Psoas muscle (tissue), 8 donors: ENCODE results near the gene NFATC1. TPM values are rescaled to one million over a fixed set of nuclear protein-coding genes. Genes with fewer than 3 reads are reported as not detected.
A peak's percentile ranks its signal among the peaks of the same experiment; 100 is the strongest.

Experiments used
- ATAC-seq, 4 donors: fragments of 200-7000 bp; cut with Tn5 transposase; one replicate each; pipeline ENCODE4 v1.9.1; 2020; ENCODE audit warnings: moderate library complexity in 3 of 4, mild to moderate bottlenecking in 2 of 4
- DNase-seq, 2 donors: peaks; one replicate each; pipeline ENCODE4 v3.0.0-alpha.2; 2020
- H3K27ac ChIP-seq: fragments of 200-600 bp; one replicate; pipeline ENCODE4 v1.8.0; 2022
- H3K27me3 ChIP-seq, 3 donors: fragments of 200-600 bp in 1 of 3; one replicate each; pipeline versions ENCODE4 v1.6.1 to v1.8.0; 2013 to 2022; ENCODE audit warnings: low read length in 2 of 3, mild to moderate bottlenecking in 2 of 3, moderate library complexity in 1 of 3; ENCODE audit not compliant: insufficient read depth in 3 of 3
- H3K36me3 ChIP-seq, 2 donors: fragments of 200-600 bp in 1 of 2; one replicate each; pipeline versions ENCODE4 v1.6.1 to v1.8.0; 2013 to 2022; ENCODE audit warnings: low read depth in 1 of 2, mild to moderate bottlenecking in 1 of 2, moderate library complexity in 1 of 2; ENCODE audit not compliant: insufficient read depth in 1 of 2
- H3K4me1 ChIP-seq: fragments of 200-600 bp; one replicate; pipeline ENCODE4 v1.8.0; 2022
- H3K4me3 ChIP-seq: fragments of 200-600 bp; one replicate; pipeline ENCODE4 v1.8.0; 2022; ENCODE audit warnings: mild to moderate bottlenecking
- H3K9me3 ChIP-seq: fragments of 200-600 bp; one replicate; pipeline ENCODE4 v1.8.0; 2022
- CTCF ChIP-seq: fragments of 200-600 bp; IDR thresholded peaks from one replicate; pipeline ENCODE4 v1.8.0; 2022; ENCODE audit warnings: antibody characterized with exemption
- WGBS, 3 donors: extraction: QIAGEN DNeasy Blood & Tissue Kit; methylation state at CpG; one replicate each; pipeline versions ENCODE4 v1.1.6 to v1.1.7; 2013; 5-methylcytosine and 5-hydroxymethylcytosine counted together
- intact Hi-C, 2 donors: fragments of 100-400 bp; cut with DNase I; formaldehyde crosslinking; loops; one replicate each; pipeline versions ENCODE4 v1.11.0 to v1.14.2; 2022
- polyA plus RNA-seq, 3 donors: library from polyadenylated mRNA; stranded (reverse); fragments of 200-250 nt; gene quantifications; one replicate each; pipeline ENCODE4 v1.2.3, GENCODE V29; 2013
- total RNA-seq, 4 donors: library from RNA; stranded (reverse); fragmentation: NEBNext Ultra II Directional in 2 of 4; extraction: Animal tissue kit (Norgen Biotek cat#: 25700) in 2 of 4; gene quantifications; one replicate each; pipeline versions ENCODE4 v1.2.1 to v1.2.4, GENCODE V29; 2021 to 2023
- donor health status: healthy with polysubstance abuse.
- donor health status: DM: no; HTN: no; CAD: no; lungs with moderate emphysema.
- donor health status: Bipolar disorder and iron deficiency.
- donor health status: healthy.
- donor health status: DM: yes; HTN: yes; CAD: no.
- donor health status: DM: no; HTN: no; CAD: no.
- donor health status: DM: no; HTN: no; CAD: no.
- donor health status: DM: yes; HTN: yes; CAD: no.

Gene NFATC1
- total and polyA plus RNA-seq, 7 donors, result 3.0 to 28.7 (median 21.0) TPM

- no peak for TF ChIP-seq CTCF
- H3K36me3 ChIP-seq, result peaks cover 3 to 10% of the 10 kb centered on the region in 2 donors
- no peaks in the 10 kb centered on the region for H3K9me3 ChIP-seq
- WGBS, 3 donors, result 67 to 85% (median 78%) methylated on average over 8 of the region's 8 CpGs
- H3K4me1 ChIP-seq, result peaks cover 7% of the 10 kb centered on the region
- H3K27me3 ChIP-seq, result no peaks in the 10 kb centered on the region
- no peak overlapping the region for H3K4me3 ChIP-seq
- intact Hi-C loops, result no loop called here
- H3K27ac ChIP-seq, result no peak overlapping the region
- no peak for DNase-seq
- ATAC-seq, result peak in 2 of 4 donors; percentile 21 to 41
Measured at GRCh38 chr18:79515331-79515730, 119.6 kb downstream of the NFATC1 start.

GRCh38 chr18:79515944-79516351, 120.2 kb downstream of the NFATC1 start:
- ATAC-seq, result peak in 1 of 4 donors; percentile 39
- no peak for TF ChIP-seq CTCF
- WGBS, 3 donors, result 60 to 86% (median 79%) methylated on average over 22 of the region's 22 CpGs

GRCh38 chr18:79516441-79516931, 120.8 kb downstream of the NFATC1 start:
- no peaks in the 10 kb centered on the region for H3K27me3 ChIP-seq
- TF ChIP-seq CTCF, result no peak
- intact Hi-C loops, result no loop called here
- WGBS, 3 donors, result 93 to 95% (median 94%) methylated on average over 20 of the region's 20 CpGs
- no peak for DNase-seq
- no peak for ATAC-seq
- no peak overlapping the region for H3K27ac ChIP-seq
- peaks cover 3 to 10% of the 10 kb centered on the region in 2 donors for H3K36me3 ChIP-seq
- H3K4me1 ChIP-seq, result peaks cover 7% of the 10 kb centered on the region
- H3K9me3 ChIP-seq, result no peaks in the 10 kb centered on the region
- H3K4me3 ChIP-seq, result no peak overlapping the region

More at GRCh38 chr18:79515944-79516351, 120.2 kb downstream of the NFATC1 start:
- no peak overlapping the region for H3K27ac ChIP-seq
- intact Hi-C loops, result no loop called here
- no peaks in the 10 kb centered on the region for H3K27me3 ChIP-seq
- DNase-seq, result no peak
- peaks cover 3 to 10% of the 10 kb centered on the region in 2 donors for H3K36me3 ChIP-seq
- H3K4me1 ChIP-seq, result peaks cover 7% of the 10 kb centered on the region
- no peak overlapping the region for H3K4me3 ChIP-seq
- no peaks in the 10 kb centered on the region for H3K9me3 ChIP-seq

GRCh38 chr18:79517341-79517740, 121.6 kb downstream of the NFATC1 start:
- no peak for TF ChIP-seq CTCF
- WGBS, 3 donors, result 72 to 76% (median 74%) methylated on average over 13 of the region's 13 CpGs

More at GRCh38 chr18:79517341-79517740, 121.6 kb downstream of the NFATC1 start:
- no peak for ATAC-seq
- Histone ChIP-seq H3K27ac (no peak overlapping the region), H3K36me3 (peaks cover 3 to 6% of the 10 kb centered on the region in 2 donors), H3K4me3 (no peak overlapping the region), H3K4me1 (peaks cover 7% of the 10 kb centered on the region), H3K9me3 (no peaks in the 10 kb centered on the region), H3K27me3 (no peaks in the 10 kb centered on the region)
- intact Hi-C loops, result no loop called here
- no peak for DNase-seq
